ENCODE data around the gene SPOPL.

SPOPL gene

GRCh38 chr2:138577066-138577465 lies 75.5 kb downstream of the SPOPL start:
- TF ChIP-seq CTCF (IDR thresholded peaks at IDR 0.05; ENCODE audit: borderline replicate concordance, insufficient read depth, low read depth, low read length) = no peak
- no peak overlapping the region for H3K4me3 ChIP-seq (ENCODE audit: low read depth, low read length)

GRCh38 chr2:138579556-138579955 lies 78.0 kb downstream of the SPOPL start:
- no peak overlapping the region for H3K4me3 ChIP-seq (ENCODE audit: low read depth, low read length)
- TF ChIP-seq CTCF (IDR thresholded peaks at IDR 0.05; ENCODE audit: borderline replicate concordance, insufficient read depth, low read depth, low read length) = no peak

DNA sequence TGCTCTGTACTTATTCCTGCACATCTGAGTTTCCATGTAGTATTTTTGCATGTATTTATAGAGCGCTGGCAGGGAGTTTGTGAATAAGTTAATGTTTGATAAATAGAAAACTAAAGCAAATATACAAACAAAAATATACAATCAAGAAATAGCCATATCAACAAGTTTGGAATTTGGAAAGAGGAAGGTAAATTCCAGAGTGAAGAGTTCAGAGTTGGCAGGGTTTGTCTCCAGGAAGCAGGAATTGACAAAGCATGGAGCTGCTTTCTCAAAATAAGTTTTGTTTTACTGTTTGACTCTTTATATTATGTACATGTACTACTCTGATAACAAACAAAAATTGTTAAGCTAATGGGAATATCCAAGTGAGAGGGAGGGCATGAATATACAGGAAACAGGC lies 80.3 kb downstream of the SPOPL start:
- no peak for TF ChIP-seq CTCF (IDR thresholded peaks at IDR 0.05; ENCODE audit: borderline replicate concordance, insufficient read depth, low read depth, low read length)

GRCh38 chr2:138589663-138590062 lies 88.1 kb downstream of the SPOPL start:
- H3K4me3 ChIP-seq (ENCODE audit: low read depth, low read length) = no peak overlapping the region
- no peak for TF ChIP-seq CTCF (IDR thresholded peaks at IDR 0.05; ENCODE audit: borderline replicate concordance, insufficient read depth, low read depth, low read length)

More for the DNA sequence above, 80.3 kb downstream of the SPOPL start:
- no peak overlapping the region for H3K4me3 ChIP-seq (ENCODE audit: low read depth, low read length)

- TF ChIP-seq CTCF (IDR thresholded peaks at IDR 0.05; ENCODE audit: borderline replicate concordance, insufficient read depth, low read depth, low read length) = no peak
- H3K4me3 ChIP-seq (ENCODE audit: low read depth, low read length) = no peak overlapping the region
Observed at GRCh38 chr2:138596403-138596802, 94.8 kb downstream of the SPOPL start.

DNA sequence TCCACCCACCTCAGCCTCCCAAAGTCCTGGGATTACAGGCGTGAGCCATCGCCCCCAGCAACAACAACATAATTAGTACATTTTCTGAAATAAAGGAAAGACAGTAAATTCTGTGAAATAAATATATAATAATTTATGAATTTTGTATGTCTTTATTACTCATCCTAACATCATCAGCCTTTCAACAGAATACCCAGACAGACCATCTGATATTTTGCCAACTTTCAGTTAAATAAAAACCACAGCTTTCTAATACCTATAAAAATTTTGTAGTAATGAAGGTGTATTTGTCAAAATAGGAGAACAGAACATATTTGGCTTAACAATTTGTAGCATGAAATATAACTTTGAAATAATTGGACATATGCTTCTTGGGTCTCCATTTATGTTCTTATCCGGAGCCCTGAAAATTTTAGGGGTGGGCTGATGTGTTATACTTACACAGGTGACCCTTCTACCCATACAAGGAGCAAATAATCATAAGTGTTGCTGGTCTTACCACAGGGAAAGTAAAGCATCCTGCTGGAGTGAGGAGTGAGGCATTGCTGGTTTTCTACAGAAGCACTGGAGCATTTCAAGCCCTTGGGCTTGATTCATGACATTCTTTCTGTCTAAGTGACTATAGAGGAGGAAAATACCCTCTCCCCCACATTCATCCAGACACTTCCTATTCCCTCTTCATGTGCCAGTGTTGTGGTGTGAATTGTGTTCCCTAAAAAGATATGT lies 99.3 kb downstream of the SPOPL start:
- no peak for TF ChIP-seq CTCF (IDR thresholded peaks at IDR 0.05; ENCODE audit: borderline replicate concordance, insufficient read depth, low read depth, low read length)
- H3K4me3 ChIP-seq (ENCODE audit: low read depth, low read length) = no peak overlapping the region

DNA sequence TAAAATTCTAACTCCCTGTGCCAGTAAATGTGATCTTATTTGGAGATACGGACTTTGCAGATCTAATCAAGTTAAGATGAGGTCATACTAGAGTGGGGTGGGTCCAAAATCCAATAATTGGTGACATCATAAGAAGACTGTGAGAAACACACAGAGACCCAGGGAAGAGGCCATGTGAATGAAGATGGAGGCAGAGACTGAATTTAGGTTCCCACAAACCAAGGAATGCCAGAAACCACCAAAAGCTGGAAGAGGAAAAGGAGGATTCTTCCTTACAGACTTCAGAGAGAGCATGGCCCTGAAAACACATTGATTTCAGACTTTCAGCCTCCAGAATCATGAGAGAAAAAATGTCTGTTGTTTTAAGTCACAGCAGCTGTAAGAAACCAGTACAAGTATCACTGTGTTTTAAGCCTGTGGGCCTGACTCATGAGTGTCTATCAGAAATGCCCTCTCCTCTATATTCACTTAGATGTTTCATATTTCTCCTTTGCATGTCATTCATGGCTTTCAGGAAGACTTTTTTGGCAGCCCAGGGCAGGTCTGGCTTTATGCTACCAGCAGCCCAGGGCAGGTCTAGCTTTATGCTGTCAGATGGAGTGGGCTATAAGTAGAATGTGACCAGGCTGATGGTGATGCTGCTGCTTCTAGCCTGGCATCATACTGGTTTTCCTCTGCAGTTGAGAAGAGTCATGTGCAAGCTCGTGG lies 100.0 kb downstream of the SPOPL start:
- TF ChIP-seq CTCF (IDR thresholded peaks at IDR 0.05; ENCODE audit: borderline replicate concordance, insufficient read depth, low read depth, low read length) = no peak
- H3K4me3 ChIP-seq (ENCODE audit: low read depth, low read length) = no peak overlapping the region
